HEK293 (cell line): ENCODE data around the gene NDUFC2.

Experiments used
- CTCF ChIA-PET: fragments of 350-600 bp; formaldehyde crosslinking; extraction: SDS; loops from one replicate; lab custom pipeline; 2021; ENCODE audit warnings: antibody characterized with exemption; lab: Yijun Ruan, JAX
- POLR2A ChIA-PET: fragments of 300-600 bp; formaldehyde crosslinking; extraction: SDS; loops from one replicate; lab custom pipeline; 2020; ENCODE audit warnings: antibody characterized with exemption, inconsistent platforms; lab: Yijun Ruan, JAX
- H3K27ac ChIP-seq: fragments of 200-500 bp; sonication (Bioruptor generic); 2 replicates; pipeline ENCODE4 v1.5.1; 2014; ENCODE audit warnings: low read depth, low read length, control low read depth, inconsistent platforms; ENCODE audit errors: extremely low read depth
- H3K36me3 ChIP-seq, 2 experiments: fragments of 200-500 bp in 1 of 2; sonication (Bioruptor generic) in 1 of 2; 1 replicate in 1 of 2; 2 replicates in 1 of 2; pipeline ENCODE4 v1.5.1; 2014 to 2017; ENCODE audit warnings: inconsistent platforms in 2 of 2, low read length in 2 of 2; ENCODE audit not compliant: control insufficient read depth in 2 of 2, insufficient read depth in 1 of 2
- H3K4me1 ChIP-seq: fragments of 200-500 bp; sonication (Bioruptor generic); 2 replicates; pipeline ENCODE4 v1.5.1; 2014; ENCODE audit warnings: mild to moderate bottlenecking, low read length, inconsistent platforms; ENCODE audit not compliant: control insufficient read depth, insufficient read depth
- H3K4me3 ChIP-seq: 2 replicates; pipeline ENCODE4 v1.5.1; 2011; ENCODE audit warnings: low read depth, mild to moderate bottlenecking, control low read depth, low read length, moderate library complexity
- H3K9me3 ChIP-seq: fragments of 200-500 bp; sonication (Bioruptor generic); 2 replicates; pipeline ENCODE4 v1.5.1; 2014; ENCODE audit warnings: low read depth, low read length, inconsistent platforms; ENCODE audit not compliant: control insufficient read depth, insufficient read depth
- HOXD13 ChIP-seq: sonication (generic); formaldehyde crosslinking; IDR thresholded peaks from 2 replicates; pipeline ENCODE4 v1.8.0; 2022; ENCODE audit warnings: missing genetic modification reagents, borderline replicate concordance
- OVOL3 ChIP-seq: fragments of 450-650 bp; formaldehyde crosslinking; IDR thresholded peaks from 2 replicates; pipeline ENCODE4 v1.5.1; 2016; ENCODE audit warnings: missing biosample characterization, missing genetic modification characterization
- REPIN1 ChIP-seq: fragments of 450-650 bp; formaldehyde crosslinking; IDR thresholded peaks from 2 replicates; pipeline ENCODE4 v1.5.1; 2017; ENCODE audit warnings: missing biosample characterization, missing genetic modification characterization, low read depth
- SP2 ChIP-seq: fragments of 450-650 bp; formaldehyde crosslinking; IDR thresholded peaks from 2 replicates; pipeline ENCODE4 v1.5.1; 2016; ENCODE audit warnings: missing biosample characterization, missing genetic modification characterization
- TCF7L2 ChIP-seq: IDR thresholded peaks from 2 replicates; pipeline ENCODE4 v1.6.1; 2011; ENCODE audit warnings: low read depth, mild to moderate bottlenecking, inconsistent platforms, low read length, moderate library complexity, borderline replicate concordance
- ZBTB20 ChIP-seq: fragments of 450-650 bp; formaldehyde crosslinking; IDR thresholded peaks from 2 replicates; pipeline ENCODE4 v1.5.1; 2016; ENCODE audit warnings: missing biosample characterization, missing genetic modification characterization
- ZFP69B ChIP-seq: fragments of 450-650 bp; formaldehyde crosslinking; IDR thresholded peaks from 2 replicates; pipeline ENCODE4 v1.5.1; 2016; ENCODE audit warnings: missing biosample characterization, missing genetic modification characterization
- ZNF19 ChIP-seq: fragments of 450-650 bp; formaldehyde crosslinking; IDR thresholded peaks from 2 replicates; pipeline ENCODE4; 2016; ENCODE audit warnings: missing biosample characterization, missing genetic modification characterization, low read depth
- ZNF24 ChIP-seq: fragments of 450-650 bp; formaldehyde crosslinking; IDR thresholded peaks from 2 replicates; pipeline ENCODE4 v1.5.1; 2016; ENCODE audit warnings: missing biosample characterization, missing genetic modification characterization
- ZNF335 ChIP-seq: fragments of 450-650 bp; formaldehyde crosslinking; conservative IDR thresholded peaks from 2 replicates; pipeline ENCODE4 v1.5.1; 2016; ENCODE audit warnings: missing biosample characterization, missing genetic modification characterization
- ZNF416 ChIP-seq: fragments of 450-650 bp; formaldehyde crosslinking; IDR thresholded peaks from 2 replicates; pipeline ENCODE4 v1.5.1; 2016; ENCODE audit warnings: missing biosample characterization, missing genetic modification characterization
- ZNF529 ChIP-seq: fragments of 450-650 bp; formaldehyde crosslinking; IDR thresholded peaks from 2 replicates; pipeline ENCODE4 v1.5.1; 2017; ENCODE audit warnings: missing genetic modification characterization, missing biosample characterization; ENCODE audit not compliant: insufficient replicate concordance
- ZNF629 ChIP-seq: fragments of 450-650 bp; formaldehyde crosslinking; IDR thresholded peaks from 2 replicates; pipeline ENCODE4 v1.5.1; 2017; ENCODE audit warnings: missing biosample characterization, missing genetic modification characterization
- ZNF692 ChIP-seq: fragments of 450-650 bp; formaldehyde crosslinking; IDR thresholded peaks from 2 replicates; pipeline ENCODE4 v1.5.1; 2016; ENCODE audit warnings: missing biosample characterization, missing genetic modification characterization
- ZSCAN4 ChIP-seq: fragments of 450-650 bp; formaldehyde crosslinking; IDR thresholded peaks from 2 replicates; pipeline ENCODE4 v1.5.1; 2017; ENCODE audit warnings: missing biosample characterization, missing genetic modification characterization
- TF ChIP-seq, protein P1 (sequence below): fragments of 450-650 bp; formaldehyde crosslinking; IDR thresholded peaks from 2 replicates; pipeline ENCODE4 v1.5.1; 2016; ENCODE audit warnings: missing biosample characterization, missing genetic modification characterization
- TF ChIP-seq, protein P2 (sequence below): fragments of 450-650 bp; formaldehyde crosslinking; IDR thresholded peaks from 2 replicates; pipeline ENCODE4 v1.5.1; 2016; ENCODE audit warnings: missing biosample characterization, missing genetic modification characterization
- TF ChIP-seq, protein P3 (sequence below): fragments of 450-650 bp; formaldehyde crosslinking; IDR thresholded peaks from 2 replicates; pipeline ENCODE4 v1.5.1; 2016; ENCODE audit warnings: missing biosample characterization, missing genetic modification characterization

NDUFC2 gene

DNA sequence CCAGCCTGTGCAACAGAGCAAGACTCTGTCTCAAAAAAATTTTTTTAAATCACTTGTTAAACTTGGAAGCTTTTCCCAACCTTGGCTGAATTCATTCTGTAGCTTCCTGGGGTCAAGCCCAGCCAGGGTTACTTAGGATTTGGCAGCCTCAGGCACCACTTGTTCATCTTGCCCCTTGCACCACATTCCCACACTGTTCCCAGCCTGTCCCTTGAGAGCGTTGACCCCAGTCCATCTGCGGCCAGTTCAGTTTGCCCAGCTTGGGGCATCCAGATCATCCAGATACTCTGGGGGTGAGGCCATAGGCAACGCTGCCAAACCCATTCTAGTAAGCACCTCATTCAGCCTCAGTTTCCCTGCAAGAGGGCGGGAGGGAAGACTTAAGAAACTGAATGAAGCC, 24.7 kb downstream of the NDUFC2 start (continued):
- TF ChIP-seq, protein P1, sequence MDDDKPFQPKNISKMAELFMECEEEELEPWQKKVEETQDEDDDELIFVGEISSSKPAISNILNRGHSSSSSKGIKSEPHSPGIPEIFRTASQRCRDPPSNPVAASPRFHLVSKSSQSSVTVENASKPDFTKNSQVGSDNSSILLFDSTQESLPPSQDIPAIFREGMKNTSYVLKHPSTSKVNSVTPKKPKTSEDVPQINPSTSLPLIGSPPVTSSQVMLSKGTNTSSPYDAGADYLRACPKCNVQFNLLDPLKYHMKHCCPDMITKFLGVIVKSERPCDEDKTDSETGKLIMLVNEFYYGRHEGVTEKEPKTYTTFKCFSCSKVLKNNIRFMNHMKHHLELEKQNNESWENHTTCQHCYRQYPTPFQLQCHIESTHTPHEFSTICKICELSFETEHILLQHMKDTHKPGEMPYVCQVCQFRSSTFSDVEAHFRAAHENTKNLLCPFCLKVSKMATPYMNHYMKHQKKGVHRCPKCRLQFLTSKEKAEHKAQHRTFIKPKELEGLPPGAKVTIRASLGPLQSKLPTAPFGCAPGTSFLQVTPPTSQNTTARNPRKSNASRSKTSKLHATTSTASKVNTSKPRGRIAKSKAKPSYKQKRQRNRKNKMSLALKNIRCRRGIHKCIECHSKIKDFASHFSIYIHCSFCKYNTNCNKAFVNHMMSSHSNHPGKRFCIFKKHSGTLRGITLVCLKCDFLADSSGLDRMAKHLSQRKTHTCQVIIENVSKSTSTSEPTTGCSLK (tag by site-specific recombination), result no peak
- TF ChIP-seq, all 188 proteins: peak for 0

GRCh38 chr11:78050964-78051831, 28.5 kb downstream of the NDUFC2 start:
- POLR2A ChIA-PET, result interaction anchor here (0.6 kb wide), 1 partner anchor 88 kb away, joined by 5 read pairs; the partner anchor contains the start of gene ALG8
- no peak overlapping the region for H3K27ac ChIP-seq

GRCh38 chr11:78049348-78049747, 30.3 kb downstream of the NDUFC2 start:
- H3K27ac ChIP-seq, result no peak overlapping the region
- no peaks in the 10 kb centered on the region for H3K4me1 ChIP-seq
- ChIA-PET CTCF (no interaction called here), POLR2A (no interaction called here)
- no peaks in the 10 kb centered on the region for H3K36me3 ChIP-seq
- TF ChIP-seq, protein P2, sequence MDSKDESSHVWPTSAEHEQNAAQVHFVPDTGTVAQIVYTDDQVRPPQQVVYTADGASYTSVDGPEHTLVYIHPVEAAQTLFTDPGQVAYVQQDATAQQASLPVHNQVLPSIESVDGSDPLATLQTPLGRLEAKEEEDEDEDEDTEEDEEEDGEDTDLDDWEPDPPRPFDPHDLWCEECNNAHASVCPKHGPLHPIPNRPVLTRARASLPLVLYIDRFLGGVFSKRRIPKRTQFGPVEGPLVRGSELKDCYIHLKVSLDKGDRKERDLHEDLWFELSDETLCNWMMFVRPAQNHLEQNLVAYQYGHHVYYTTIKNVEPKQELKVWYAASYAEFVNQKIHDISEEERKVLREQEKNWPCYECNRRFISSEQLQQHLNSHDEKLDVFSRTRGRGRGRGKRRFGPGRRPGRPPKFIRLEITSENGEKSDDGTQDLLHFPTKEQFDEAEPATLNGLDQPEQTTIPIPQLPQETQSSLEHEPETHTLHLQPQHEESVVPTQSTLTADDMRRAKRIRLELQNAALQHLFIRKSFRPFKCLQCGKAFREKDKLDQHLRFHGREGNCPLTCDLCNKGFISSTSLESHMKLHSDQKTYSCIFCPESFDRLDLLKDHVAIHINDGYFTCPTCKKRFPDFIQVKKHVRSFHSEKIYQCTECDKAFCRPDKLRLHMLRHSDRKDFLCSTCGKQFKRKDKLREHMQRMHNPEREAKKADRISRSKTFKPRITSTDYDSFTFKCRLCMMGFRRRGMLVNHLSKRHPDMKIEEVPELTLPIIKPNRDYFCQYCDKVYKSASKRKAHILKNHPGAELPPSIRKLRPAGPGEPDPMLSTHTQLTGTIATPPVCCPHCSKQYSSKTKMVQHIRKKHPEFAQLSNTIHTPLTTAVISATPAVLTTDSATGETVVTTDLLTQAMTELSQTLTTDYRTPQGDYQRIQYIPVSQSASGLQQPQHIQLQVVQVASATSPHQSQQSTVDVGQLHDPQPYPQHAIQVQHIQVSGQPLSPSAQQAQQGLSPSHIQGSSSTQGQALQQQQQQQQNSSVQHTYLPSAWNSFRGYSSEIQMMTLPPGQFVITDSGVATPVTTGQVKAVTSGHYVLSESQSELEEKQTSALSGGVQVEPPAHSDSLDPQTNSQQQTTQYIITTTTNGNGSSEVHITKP (tag by site-specific recombination), result peak; percentile 76
- no peak for TF ChIP-seq ZBTB20 (tag by site-specific recombination)
- no peak overlapping the region for H3K4me3 ChIP-seq
- H3K9me3 ChIP-seq, result no peaks in the 10 kb centered on the region

More at GRCh38 chr11:78050964-78051831, 28.5 kb downstream of the NDUFC2 start:
- TF ChIP-seq ZNF335, result peak; percentile 28; the same call in 1 of the 2 replicates
- no peak for TF ChIP-seq HOXD13 (CRISPR knock-in tag)
- peak; percentile 68; the same call in 1 of the 2 replicates for TF ChIP-seq ZNF692 (tag by site-specific recombination)
- Histone ChIP-seq H3K9me3 (no peaks in the 10 kb centered on the region), H3K4me1 (no peaks in the 10 kb centered on the region), H3K4me3 (no peak overlapping the region), H3K36me3 (no peaks in the 10 kb centered on the region)
- CTCF ChIA-PET, result interaction anchor here (0.6 to 0.9 kb wide), 2 partner anchors 8 to 232 kb away, joined by 3 read pairs; no protein-coding TSS in a partner anchor

GRCh38 chr11:78048561-78048960, 31.1 kb downstream of the NDUFC2 start:
- H3K27ac ChIP-seq, result no peak overlapping the region
- no peaks in the 10 kb centered on the region for H3K9me3 ChIP-seq
- H3K36me3 ChIP-seq, result no peaks in the 10 kb centered on the region
- CTCF ChIA-PET, result interaction anchor here (0.6 to 1.3 kb wide), 3 partner anchors 17 to 517 kb away, joined by 3 to 6 read pairs (median 6); no protein-coding TSS in a partner anchor
- no peak overlapping the region for H3K4me3 ChIP-seq
- POLR2A ChIA-PET, result no interaction called here
- H3K4me1 ChIP-seq, result no peaks in the 10 kb centered on the region
- TF ChIP-seq REPIN1 (tag by site-specific recombination) (no peak), OVOL3 (tag by site-specific recombination) (no peak), ZNF629 (tag by site-specific recombination) (no peak), SP2 (tag by site-specific recombination) (no peak), ZFP69B (tag by site-specific recombination) (no peak), ZNF529 (tag by site-specific recombination) (no peak), ZSCAN4 (no peak), ZNF19 (tag by site-specific recombination) (no peak), ZNF24 (no peak), TCF7L2 (no peak), ZNF416 (tag by site-specific recombination) (no peak)
- TF ChIP-seq, protein P3, sequence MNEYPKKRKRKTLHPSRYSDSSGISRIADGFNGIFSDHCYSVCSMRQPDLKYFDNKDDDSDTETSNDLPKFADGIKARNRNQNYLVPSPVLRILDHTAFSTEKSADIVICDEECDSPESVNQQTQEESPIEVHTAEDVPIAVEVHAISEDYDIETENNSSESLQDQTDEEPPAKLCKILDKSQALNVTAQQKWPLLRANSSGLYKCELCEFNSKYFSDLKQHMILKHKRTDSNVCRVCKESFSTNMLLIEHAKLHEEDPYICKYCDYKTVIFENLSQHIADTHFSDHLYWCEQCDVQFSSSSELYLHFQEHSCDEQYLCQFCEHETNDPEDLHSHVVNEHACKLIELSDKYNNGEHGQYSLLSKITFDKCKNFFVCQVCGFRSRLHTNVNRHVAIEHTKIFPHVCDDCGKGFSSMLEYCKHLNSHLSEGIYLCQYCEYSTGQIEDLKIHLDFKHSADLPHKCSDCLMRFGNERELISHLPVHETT (tag by site-specific recombination), result no peak
